Mesendoderm (in vitro differentiated cells): Measurements from ENCODE around the gene SLC44A4.
"Not testable (repeated sequence)": the region's sequence is repeated elsewhere in the genome, so short reads cannot be mapped to it uniquely, and the experiment has no call there.

Experiments used
- DNase-seq: peaks from one replicate; pipeline ENCODE4 v3.0.0; 2013
- H2AK5ac ChIP-seq: 2 replicates; pipeline ENCODE4 v1.6.1; 2013; ENCODE audit warnings: low read length, inconsistent platforms
- H2BK120ac ChIP-seq: 2 replicates; pipeline ENCODE4 v1.6.1; 2013; ENCODE audit warnings: low read depth, mild to moderate bottlenecking, low read length, moderate library complexity, mixed read lengths
- H2BK15ac ChIP-seq: replicated peaks from 2 replicates; pipeline ENCODE4 v1.6.1; 2013; ENCODE audit warnings: low read depth, mild to moderate bottlenecking, moderate library complexity
- H2BK5ac ChIP-seq: 2 replicates; pipeline ENCODE4 v1.6.1; 2013; ENCODE audit warnings: low read length, inconsistent platforms
- H3K18ac ChIP-seq: 2 replicates; pipeline ENCODE4 v1.6.1; 2013; ENCODE audit warnings: mild to moderate bottlenecking, low read length, mixed read lengths
- H3K23ac ChIP-seq: one replicate; pipeline ENCODE4 v1.6.1; 2013; ENCODE audit warnings: low read length
- H3K27ac ChIP-seq: 2 replicates; pipeline ENCODE4 v1.5.1; 2013; ENCODE audit warnings: low read depth, mild to moderate bottlenecking, inconsistent platforms, low read length, moderate library complexity
- H3K27me3 ChIP-seq: 2 replicates; pipeline ENCODE4 v1.6.1; 2013; ENCODE audit warnings: low read length, control low read depth, mild to moderate bottlenecking, inconsistent platforms; ENCODE audit not compliant: insufficient read depth, poor library complexity
- H3K36me3 ChIP-seq: 2 replicates; pipeline ENCODE4 v1.6.1; 2013; ENCODE audit warnings: low read length, inconsistent platforms; ENCODE audit not compliant: control insufficient read depth, insufficient read depth
- H3K4ac ChIP-seq: one replicate; pipeline ENCODE4 v1.6.1; 2013; ENCODE audit warnings: low read depth, mild to moderate bottlenecking, low read length, moderate library complexity
- H3K4me1 ChIP-seq: 2 replicates; pipeline ENCODE4 v1.6.1; 2013; ENCODE audit warnings: low read depth, low read length, inconsistent platforms; ENCODE audit not compliant: control insufficient read depth
- H3K4me2 ChIP-seq: 2 replicates; pipeline ENCODE4 v1.6.1; 2013; ENCODE audit warnings: low read length
- H3K4me3 ChIP-seq: 2 replicates; pipeline ENCODE4 v1.5.1; 2013; ENCODE audit warnings: mild to moderate bottlenecking, low read length
- H3K56ac ChIP-seq: one replicate; pipeline ENCODE4 v1.6.1; 2013; ENCODE audit warnings: low read length
- H3K79me1 ChIP-seq: 2 replicates; pipeline ENCODE4 v1.6.1; 2013; ENCODE audit warnings: low read length, inconsistent platforms
- H3K79me2 ChIP-seq: 2 replicates; pipeline ENCODE4 v1.6.1; 2013; ENCODE audit warnings: mild to moderate bottlenecking, low read length; ENCODE audit not compliant: control insufficient read depth, insufficient read depth
- H3K9ac ChIP-seq: 2 replicates; pipeline ENCODE4 v1.6.1; 2013; ENCODE audit warnings: low read length, inconsistent platforms
- H4K5ac ChIP-seq: one replicate; pipeline ENCODE4 v1.6.1; 2013; ENCODE audit warnings: low read length
- H4K8ac ChIP-seq: one replicate; pipeline ENCODE4 v1.6.1; 2013; ENCODE audit warnings: low read depth, mild to moderate bottlenecking, control low read depth, low read length, moderate library complexity
- WGBS: extraction: QIAGEN DNeasy Blood & Tissue Kit; methylation state at CpG from one replicate; pipeline ENCODE4 v1.1.7; 2013; ENCODE audit warnings: low lambda C conversion rate, missing lambda C conversion rate; ENCODE audit not compliant: insufficient coverage; ENCODE audit errors: extremely low coverage; 5-methylcytosine and 5-hydroxymethylcytosine counted together

Gene SLC44A4

DNA sequence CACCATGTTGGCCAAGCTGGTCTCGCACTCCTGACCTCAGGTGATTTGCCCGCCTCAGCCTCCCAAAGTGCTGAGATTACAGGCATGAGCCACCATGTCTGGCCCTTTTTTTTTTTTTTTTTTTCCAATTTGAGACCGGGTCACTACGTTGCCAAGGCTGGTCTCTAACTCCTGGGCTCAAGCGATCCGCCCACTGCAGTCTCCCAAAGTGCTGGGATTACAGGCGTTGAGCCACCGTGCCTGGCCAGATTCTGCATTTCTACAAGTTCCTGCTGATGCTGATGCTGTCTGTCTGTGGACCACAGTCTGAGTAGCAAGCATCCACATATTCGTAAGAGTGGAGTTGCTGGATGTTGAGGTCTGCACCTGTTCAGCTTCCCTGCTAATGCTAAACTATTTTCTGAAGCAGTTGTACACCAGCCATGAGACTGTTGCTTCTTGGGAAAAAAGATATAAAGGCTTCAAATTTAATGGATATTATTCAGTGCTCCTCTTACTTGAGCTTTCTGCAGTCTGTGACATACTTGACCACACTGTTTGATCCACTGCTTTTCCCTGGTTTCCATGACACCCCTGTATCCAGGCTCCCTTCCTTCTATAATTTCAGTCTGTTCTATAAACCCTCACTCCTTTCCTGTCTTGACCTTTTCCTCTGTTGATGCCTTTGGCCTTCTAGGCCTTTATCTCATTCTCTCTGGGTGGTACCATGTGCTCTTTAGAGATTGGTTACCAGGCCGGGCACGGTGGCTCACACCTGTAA lies 33.2 kb upstream of the SLC44A4 start:
- no peak overlapping the region for H4K8ac ChIP-seq
- no peak overlapping the region for H2AK5ac ChIP-seq
- H3K18ac ChIP-seq: no peak overlapping the region
- H2BK120ac ChIP-seq: no peak overlapping the region
- no peaks in the 10 kb centered on the region for H3K4me1 ChIP-seq
- no peak overlapping the region for H3K56ac ChIP-seq
- no CpG with 5 or more reads among the region's 11 CpGs for WGBS
- no peak overlapping the region for H3K4me2 ChIP-seq
- no peak overlapping the region for H3K4ac ChIP-seq
- no peak overlapping the region for H3K4me3 ChIP-seq
- H3K36me3 ChIP-seq: no peaks in the 10 kb centered on the region
- H3K23ac ChIP-seq: no peak overlapping the region
- no peak overlapping the region for H3K27ac ChIP-seq
- no peaks in the 10 kb centered on the region for H3K79me1 ChIP-seq
- DNase-seq: no peak
- no peaks in the 10 kb centered on the region for H3K79me2 ChIP-seq
- H3K9ac ChIP-seq: no peak overlapping the region
- H3K27me3 ChIP-seq: no peaks in the 10 kb centered on the region
- no peak overlapping the region for H2BK5ac ChIP-seq
- no peak overlapping the region for H2BK15ac ChIP-seq
- no peak overlapping the region for H4K5ac ChIP-seq

DNA sequence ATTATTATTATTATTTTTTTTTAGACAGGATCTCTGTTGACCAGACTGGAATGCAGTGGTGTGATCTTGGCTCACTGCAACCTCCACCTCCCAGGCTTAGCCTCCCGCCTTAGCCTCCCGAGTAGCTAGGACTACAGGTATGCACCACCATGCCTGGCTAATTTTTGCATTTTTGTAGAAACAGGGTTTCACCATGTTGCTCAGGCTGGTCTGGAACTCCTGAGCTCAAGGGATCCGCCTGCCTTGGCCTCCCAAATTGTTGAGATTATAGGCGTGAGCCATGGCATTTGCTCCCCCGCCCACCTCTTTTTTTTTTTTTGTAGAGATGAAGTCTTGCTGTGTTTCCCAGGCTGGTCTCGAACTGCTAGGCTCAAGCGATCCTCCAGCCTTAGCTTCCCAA lies 30.5 kb upstream of the SLC44A4 start:
- H3K79me2 ChIP-seq, H3K36me3 ChIP-seq, H3K4ac ChIP-seq, H3K56ac ChIP-seq, H3K27ac ChIP-seq, H3K4me2 ChIP-seq, H3K79me1 ChIP-seq, H4K5ac ChIP-seq, H3K4me1 ChIP-seq, H4K8ac ChIP-seq, H2BK15ac ChIP-seq, H2AK5ac ChIP-seq, H2BK5ac ChIP-seq, H3K18ac ChIP-seq, H3K4me3 ChIP-seq, H3K23ac ChIP-seq, H3K27me3 ChIP-seq, H2BK120ac ChIP-seq, H3K9ac ChIP-seq, DNase-seq: not testable (repeated sequence)
- no CpG with 5 or more reads among the region's 7 CpGs for WGBS

- Histone ChIP-seq H4K5ac (no peak overlapping the region), H4K8ac (no peak overlapping the region), H2BK15ac (no peak overlapping the region), H3K27me3 (no peaks in the 10 kb centered on the region), H3K4ac (no peak overlapping the region), H3K79me2 (no peaks in the 10 kb centered on the region), H2BK5ac (no peak overlapping the region), H3K18ac (no peak overlapping the region), H2BK120ac (no peak overlapping the region), H3K23ac (no peak overlapping the region), H3K36me3 (no peaks in the 10 kb centered on the region), H3K79me1 (no peaks in the 10 kb centered on the region), H3K4me2 (no peak overlapping the region), H3K4me3 (no peak overlapping the region), H3K4me1 (no peaks in the 10 kb centered on the region), H3K9ac (no peak overlapping the region), H3K56ac (no peak overlapping the region), H3K27ac (no peak overlapping the region), H2AK5ac (no peak overlapping the region)
- no peak for DNase-seq
- no CpG with 5 or more reads among the region's 4 CpGs for WGBS
These were observed 30.0 kb upstream of the SLC44A4 start for GRCh38 chr6:31908791-31909190.

DNA sequence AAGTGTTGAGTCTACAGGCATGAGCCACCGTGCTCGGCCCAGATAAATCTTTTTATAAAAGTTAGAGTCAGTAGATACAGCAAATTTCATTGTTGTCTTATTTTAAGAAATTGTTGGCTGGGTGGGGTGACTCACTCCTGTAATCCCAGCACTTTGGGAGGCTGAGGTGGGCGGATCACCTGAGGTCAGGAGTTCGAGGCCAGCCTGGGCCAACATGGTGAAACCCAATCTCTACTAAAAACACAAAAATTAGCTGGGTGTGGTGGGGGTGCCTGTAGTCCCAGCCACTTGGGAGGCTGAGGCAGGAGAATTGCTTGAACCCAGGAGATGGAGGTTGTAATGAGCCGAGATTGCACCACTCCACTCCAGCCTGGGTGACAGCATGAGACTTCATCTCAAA lies 29.5 kb upstream of the SLC44A4 start:
- not testable (repeated sequence) for H3K79me1 ChIP-seq, H4K8ac ChIP-seq, H4K5ac ChIP-seq, H3K36me3 ChIP-seq, H3K4me2 ChIP-seq, H2BK5ac ChIP-seq, H3K4me1 ChIP-seq, H3K27me3 ChIP-seq, H3K4me3 ChIP-seq, H3K79me2 ChIP-seq, H3K4ac ChIP-seq, H3K56ac ChIP-seq, H2BK120ac ChIP-seq, H2BK15ac ChIP-seq, H3K23ac ChIP-seq, H3K18ac ChIP-seq, H3K27ac ChIP-seq, H2AK5ac ChIP-seq, H3K9ac ChIP-seq, DNase-seq
- no CpG with 5 or more reads among the region's 5 CpGs for WGBS

DNA sequence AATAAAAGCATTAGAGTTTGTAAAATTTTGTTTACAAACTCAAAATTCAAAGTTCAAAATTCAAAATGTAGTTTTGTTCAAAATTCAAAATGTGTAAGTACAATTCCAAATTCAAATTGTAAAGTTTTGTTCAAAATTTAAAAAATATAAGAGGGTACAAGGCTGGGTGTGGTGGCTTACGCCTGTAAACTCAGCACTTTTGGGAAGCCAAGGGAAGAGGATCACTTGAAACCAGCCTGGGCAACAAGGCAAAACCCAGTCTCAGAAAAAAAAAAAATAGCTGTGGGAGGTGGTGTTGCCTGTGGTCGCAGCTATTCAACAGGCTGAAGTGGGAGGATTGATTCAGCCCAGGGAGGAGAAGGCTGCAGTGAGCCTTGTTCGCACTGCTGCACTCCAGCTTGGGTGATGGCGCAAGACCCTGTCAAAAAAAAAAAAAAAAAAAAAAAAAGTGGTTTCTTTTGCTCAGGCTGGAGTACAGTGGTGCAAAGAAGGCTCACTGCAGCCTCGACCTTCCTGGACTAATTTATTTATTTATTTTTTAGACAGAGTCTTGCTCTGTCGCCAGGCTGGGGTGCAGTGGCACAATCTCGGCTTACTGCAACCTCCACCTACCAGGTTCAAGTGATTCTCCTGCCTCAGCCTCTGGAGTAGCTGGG lies 28.5 kb upstream of the SLC44A4 start:
- Histone ChIP-seq H3K18ac (no peak overlapping the region), H2BK15ac (no peak overlapping the region), H3K9ac (no peak overlapping the region), H4K5ac (no peak overlapping the region), H2AK5ac (no peak overlapping the region), H3K23ac (no peak overlapping the region), H3K36me3 (no peaks in the 10 kb centered on the region), H3K56ac (no peak overlapping the region), H3K27ac (no peak overlapping the region), H3K4me1 (no peaks in the 10 kb centered on the region), H4K8ac (no peak overlapping the region), H3K4me3 (no peak overlapping the region), H3K4me2 (no peak overlapping the region), H3K27me3 (no peaks in the 10 kb centered on the region), H3K4ac (no peak overlapping the region), H3K79me2 (no peaks in the 10 kb centered on the region), H2BK5ac (no peak overlapping the region), H2BK120ac (no peak overlapping the region), H3K79me1 (no peaks in the 10 kb centered on the region)
- no CpG with 5 or more reads among the region's 7 CpGs for WGBS
- DNase-seq: no peak
